Activated T-cell treated with anti-CD3 and anti-CD28 coated beads for 48 hours (primary cell): Measurements from ENCODE around the gene DCBLD1.

Source experiments
- DNase-seq: peaks from one replicate; pipeline ENCODE4 v3.0.0-alpha.2; 2020; ENCODE audit warnings: low read depth

Gene DCBLD1

DNA sequence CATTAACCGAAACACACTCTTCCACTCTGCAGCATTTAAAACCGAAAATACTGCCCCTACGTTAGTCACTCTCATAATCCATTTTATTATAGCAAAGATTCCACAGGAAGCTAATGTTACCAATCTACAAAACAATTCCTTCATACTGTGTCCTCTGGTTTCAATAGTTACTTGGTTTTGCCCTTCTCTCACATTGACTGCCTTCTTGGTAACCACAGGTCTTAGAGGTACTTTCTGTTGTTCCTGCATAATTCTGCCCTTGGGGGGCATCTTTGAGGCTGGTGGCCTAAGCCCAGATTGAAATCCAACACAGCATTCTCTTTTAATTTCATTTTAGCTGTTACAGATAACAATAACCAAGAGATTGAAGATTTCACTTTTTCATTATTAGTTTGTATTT, 9.8 kb upstream of the DCBLD1 start:
- no peak for DNase-seq

DNA sequence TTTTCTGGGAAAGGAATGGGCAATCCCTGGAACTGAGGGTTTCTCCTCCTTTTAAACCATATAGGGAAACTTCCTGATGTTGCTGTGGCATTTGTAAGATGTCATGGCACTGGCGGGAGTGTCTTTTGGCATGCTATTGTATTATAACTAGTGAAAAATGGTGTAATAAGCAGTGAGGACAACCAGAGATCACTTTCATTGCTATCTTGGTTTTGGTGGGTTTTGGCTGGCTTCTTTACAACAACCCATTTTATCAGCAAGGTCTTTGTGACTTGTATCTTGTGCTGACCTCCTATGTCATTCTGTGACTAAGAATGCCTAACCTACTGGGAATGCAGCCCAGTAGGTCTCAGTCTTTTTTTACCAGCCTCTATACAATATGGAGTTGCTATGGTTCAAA, 9.1 kb upstream of the DCBLD1 start:
- no peak for DNase-seq

- DNase-seq: no peak
Measured at GRCh38 chr6:117477988-117478852, 4.3 kb upstream of the DCBLD1 start.

DNA sequence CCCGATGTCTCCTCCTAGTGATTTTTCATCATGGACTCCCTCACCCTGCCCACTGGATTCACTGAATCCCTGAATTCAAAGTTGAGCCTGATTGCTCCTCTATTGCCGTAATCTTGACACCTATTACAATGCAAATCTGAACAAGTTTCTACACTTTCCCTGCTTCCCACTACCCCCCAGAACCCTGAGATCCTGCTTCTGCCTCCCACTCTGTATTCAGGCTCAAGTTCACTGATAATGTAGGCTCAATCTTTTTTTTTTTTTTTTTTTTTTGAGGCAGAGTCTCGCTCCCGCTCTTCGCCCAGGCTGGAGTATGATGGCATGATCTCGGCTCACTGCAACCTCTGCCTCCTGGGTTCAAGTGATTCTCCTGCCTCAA, 3.6 kb upstream of the DCBLD1 start:
- no peak for DNase-seq

- DNase-seq: no peak
Measured at GRCh38 chr6:117480651-117481050, 1.8 kb upstream of the DCBLD1 start.

DNA sequence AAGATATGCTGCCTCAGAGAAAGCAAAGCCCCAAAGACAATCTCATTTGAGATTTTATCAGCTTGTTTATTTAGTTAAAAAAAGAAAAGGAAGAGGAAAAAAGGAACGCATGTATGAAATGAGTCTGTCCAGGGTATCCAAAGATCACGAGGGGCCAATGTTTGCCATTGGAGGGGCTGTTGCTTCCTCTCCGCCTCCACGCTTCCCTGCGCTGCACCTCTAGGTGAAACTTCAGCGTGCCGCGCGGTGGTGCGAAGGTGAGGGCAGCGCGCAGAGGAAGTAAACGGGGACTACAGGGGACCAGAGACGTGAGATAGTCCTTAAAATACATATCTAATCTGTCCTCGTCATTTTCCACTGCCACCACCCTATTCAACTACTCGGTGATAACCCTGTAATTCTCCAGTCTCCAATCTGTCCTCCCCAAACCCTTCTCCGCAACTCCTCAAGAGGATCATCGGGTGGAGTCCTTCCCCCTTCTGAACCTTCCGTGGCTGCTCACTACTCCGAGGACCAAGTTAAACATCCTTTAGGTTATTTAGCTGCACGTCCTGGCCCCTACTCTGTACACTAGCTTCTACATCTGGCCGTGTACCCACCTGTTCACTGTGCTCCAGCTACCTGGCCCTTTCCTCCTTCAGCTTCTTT, 1.1 kb upstream of the DCBLD1 start:
- DNase-seq: no peak

GRCh38 chr6:117481926-117482239, 591 bp upstream of the DCBLD1 start:
- DNase-seq: no peak

DNA sequence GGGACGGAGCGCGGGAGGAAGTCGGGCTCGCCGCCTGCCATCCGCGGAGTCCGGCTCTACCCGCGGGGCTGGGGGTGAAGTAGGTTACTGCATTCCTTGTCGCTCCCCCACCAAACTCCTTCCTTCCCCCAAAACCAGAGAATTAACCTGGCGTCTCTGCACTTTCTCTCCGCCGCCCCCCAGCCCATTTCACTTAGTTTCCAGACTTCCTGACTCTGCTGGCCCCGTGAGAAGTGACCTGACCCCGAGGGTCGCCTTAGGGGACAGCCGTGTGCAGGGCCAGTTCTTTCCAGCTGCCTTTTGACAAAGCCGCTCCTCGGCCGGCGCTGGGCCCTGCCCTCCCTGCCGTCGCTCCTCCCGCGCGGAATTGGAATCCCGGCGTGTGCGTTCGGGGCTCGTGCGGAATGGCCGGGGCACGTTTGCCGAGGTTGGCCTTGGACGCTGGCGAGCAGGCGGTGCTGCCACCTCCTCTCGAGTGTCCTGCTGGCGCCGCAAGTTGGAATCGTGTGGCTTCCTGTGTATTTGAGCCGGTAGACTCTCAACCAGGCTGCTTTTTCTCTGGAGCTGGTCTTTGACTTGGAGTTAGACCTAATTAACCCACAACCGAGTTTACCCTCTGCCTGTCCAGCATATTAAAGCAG, 650 bp downstream of the DCBLD1 start:
- DNase-seq: peak; percentile 25

- DNase-seq: no peak
Measured at GRCh38 chr6:117483645-117484016, 1.2 kb downstream of the DCBLD1 start.

GRCh38 chr6:117484052-117484646, 1.7 kb downstream of the DCBLD1 start:
- DNase-seq: no peak

GRCh38 chr6:117485433-117485832, 3.0 kb downstream of the DCBLD1 start:
- DNase-seq: no peak

DNA sequence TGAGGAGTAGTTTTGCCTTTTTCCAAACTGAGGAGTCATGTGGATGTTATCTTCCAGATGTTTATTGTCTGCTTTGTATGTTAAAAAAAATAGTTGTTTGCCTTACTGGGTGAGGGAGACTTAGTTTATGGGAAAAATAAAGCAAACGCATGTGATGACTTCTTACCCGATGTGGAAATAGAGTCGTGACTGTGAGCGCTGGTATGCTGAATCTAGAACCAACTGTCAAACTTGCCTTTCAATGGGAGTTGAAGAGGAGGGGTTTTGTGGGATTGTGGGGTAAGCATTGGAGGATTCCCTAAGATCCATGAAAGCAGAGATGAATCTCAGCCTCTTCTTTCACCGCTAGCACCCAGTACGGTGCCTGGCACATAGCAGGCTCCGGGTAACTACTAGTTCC, 5.3 kb downstream of the DCBLD1 start:
- DNase-seq: no peak

DNA sequence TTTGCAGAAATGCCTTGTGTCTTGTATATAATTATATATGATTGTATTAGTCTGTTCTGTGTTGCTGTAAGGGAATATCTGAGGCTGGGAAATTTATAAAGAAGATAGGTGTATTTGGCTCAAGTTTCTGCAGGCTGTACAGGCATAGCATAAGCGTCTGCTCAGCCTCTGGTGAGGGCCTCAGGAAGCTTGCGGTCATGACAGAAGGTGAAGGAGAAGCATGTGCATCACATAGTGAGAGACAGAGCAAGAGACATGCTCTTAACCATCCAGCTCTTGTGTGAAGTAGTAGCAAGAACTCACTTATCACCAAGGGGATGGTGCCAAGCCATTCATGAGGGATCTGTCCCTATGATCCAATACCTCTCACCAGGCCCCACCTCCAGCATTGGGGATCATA, 6.5 kb downstream of the DCBLD1 start:
- DNase-seq: no peak

DNA sequence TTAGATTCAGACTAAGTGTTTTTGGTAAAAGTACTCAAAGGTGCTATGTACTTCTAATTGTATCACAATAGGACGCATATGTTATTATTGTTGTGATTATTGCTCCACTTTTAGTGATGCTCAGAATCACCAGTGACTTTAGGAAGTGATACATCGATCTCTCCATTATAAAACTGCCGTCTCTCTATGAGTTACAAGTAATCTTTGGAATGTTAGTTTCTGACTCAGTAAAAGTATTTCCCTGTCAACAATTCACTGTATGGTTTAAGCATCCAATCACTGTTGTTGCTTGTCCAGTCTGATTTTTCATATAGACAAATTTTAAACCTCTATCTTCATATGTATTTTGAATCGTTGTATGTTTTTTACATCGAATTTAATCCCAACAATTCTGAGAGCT, 9.4 kb downstream of the DCBLD1 start:
- no peak for DNase-seq

GRCh38 chr6:117493470-117493869, 11.0 kb downstream of the DCBLD1 start:
- DNase-seq: no peak

DNA sequence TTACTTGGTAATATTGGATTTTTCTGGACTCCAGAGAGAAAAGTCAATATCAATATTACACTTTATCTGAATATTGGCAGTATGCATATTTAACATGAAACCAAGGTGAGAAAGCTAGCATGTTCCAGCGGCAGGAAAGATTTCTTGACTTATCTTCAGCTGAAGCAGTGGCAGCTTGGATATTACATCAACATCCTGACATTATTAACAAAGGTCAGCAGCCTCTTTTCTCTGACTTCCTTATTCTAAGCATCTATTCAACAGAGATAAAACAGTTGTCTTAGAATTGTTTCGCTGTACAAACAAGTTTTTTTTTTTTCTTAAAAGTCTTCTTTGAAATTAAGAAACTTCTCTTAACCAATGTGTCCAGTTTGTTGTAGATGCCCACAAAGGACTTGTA, 11.8 kb downstream of the DCBLD1 start:
- DNase-seq: no peak

DNA sequence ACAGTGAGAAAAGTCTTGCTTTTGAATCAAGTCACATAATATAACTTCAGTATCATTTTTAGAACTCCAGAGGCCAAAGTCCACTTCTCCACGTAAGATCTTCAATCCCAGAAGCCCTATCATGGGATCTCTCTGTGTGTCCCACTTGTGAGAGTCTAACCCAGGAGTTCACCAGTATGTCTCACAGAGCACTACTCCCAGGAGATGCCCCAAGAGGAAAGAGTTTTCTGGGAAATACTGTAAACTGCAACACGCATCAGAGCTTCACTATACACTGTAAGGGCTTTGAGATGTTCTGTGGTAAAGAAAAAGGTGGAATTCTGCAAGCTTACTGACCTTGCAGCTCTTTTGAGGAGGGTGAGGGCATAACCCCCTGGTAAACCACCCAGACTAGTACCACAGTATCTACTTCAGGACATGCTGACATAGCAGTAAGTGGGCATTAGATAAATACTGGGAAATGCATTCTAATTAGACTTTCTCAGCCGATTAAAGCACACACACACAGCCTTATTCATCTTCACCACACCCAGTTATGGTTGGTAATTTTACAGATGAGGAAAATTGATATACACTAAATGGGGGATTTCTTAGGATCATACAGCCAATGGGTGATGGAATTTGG, 12.3 kb downstream of the DCBLD1 start:
- no peak for DNase-seq

DNA sequence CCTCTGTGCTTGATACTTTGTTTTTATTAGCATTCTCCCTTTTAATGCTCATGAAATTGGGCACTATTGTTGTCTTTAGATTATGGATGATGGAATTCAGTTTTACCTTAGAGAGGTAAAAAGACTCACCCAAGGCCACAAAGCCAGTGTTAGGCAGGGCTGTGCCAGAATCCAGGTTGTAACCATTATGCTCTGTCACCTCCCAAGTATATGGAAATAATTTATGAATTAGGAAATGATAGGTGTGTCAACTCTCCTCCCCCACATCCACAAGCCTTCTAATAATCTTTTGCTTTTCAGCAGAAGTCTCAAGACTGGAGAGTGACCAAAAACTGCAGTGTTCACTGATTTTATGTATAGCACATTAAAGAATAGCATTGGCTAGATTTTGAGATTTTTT, 13.0 kb downstream of the DCBLD1 start:
- DNase-seq: no peak

DNA sequence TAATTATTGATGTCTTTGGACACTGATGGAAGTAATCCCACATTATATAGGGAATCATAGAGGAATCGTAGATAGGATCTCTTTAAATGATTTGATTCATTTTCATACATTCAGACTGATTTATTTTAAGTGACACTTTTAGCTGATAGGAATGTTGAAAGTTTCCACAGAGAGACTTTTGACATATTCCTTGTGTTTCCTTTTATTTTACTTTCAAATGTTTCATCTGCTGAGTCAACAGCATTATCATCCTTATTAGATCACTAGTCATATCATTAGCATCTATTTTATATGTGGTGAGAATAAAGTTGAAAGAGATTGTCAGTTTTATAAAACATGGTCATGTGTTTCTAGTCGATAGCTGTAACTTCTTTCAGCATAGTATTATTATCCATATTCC, 13.4 kb downstream of the DCBLD1 start:
- DNase-seq: no peak

DNA sequence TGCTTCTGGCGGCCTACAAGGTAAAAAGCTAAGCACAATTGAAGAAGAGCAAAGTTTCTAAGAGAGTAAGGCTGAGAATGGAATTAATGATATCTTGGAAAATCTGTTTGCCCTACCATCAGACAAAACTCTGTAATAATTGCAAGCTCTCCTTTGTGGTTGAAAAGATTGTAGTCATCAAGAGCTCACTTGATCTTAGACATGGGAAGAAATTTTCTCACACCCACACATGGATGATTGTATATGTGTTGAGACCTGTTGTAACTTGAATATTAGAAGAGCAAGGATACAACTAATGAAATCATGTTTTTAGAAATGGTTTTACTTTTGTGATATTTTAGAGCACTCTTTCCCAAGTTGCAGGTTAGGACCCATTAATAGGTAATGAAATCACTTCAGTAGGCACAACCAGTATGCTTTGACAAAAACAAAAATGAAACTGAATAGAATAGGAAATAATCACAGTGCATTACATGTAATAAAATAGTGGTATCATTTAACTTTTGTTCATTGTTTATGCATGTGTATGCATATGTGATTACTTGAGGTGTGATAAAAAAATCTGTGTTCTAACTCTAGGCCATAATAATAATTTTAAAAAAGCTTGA, 14.0 kb downstream of the DCBLD1 start:
- DNase-seq: no peak

DNA sequence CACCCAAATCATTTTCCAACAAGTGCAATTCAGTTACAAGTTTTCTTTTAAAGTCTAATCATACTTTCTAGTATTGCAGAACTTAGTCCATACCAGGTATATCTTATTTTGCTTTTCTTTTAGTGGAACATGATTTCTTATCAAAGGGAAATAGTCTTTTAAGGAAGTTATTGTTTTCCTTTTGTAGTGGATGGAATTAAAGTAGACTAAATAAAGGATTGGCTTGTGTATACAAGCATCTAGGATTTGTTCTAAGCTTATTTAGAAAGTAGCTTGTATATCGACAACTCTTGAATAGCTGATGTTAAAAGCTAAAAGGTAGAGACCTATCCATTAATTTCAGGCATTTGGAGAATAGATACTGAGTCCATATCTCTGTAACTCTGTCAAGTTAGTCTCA, 14.8 kb downstream of the DCBLD1 start:
- DNase-seq: no peak

DNA sequence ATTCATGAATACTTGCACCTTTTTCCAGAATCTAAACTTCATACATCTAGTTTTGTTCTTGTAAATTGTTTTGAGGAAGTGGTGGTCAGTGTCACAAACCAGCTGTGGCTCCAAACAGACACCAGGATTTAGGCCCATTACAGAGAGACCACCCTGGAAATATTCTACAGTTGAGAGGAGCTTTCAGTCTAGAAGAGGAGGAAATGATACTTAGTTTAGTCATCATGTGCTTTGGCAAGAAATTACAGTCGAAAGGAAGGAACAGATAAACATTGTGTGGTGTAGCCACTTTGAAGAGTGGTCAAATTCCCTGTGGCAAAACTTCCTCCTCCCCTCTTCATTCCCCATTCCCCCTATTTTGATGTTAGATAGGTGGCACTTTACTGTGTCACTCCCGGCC, 15.7 kb downstream of the DCBLD1 start:
- no peak for DNase-seq
